MCF 10A (cell line): ENCODE measurements around the gene UBE2A. TPM values are rescaled to one million over a fixed set of nuclear protein-coding genes. Genes with fewer than 3 reads are reported as not detected.

Experiments used
- BruUV-seq: library from RNA; stranded (reverse); fragments of 400-500 nt; replicated peaks from 2 replicates; lab custom pipeline; 2021; lab: Mats Ljungman, UMichigan
- CTCF ChIA-PET: fragments of 300-600 bp; sonication (Branson Sonifier 250); formaldehyde crosslinking; extraction: SDS; loops from one replicate; lab custom pipeline; 2021; ENCODE audit warnings: antibody characterized with exemption, inconsistent platforms; lab: Yijun Ruan, JAX
- POLR2A ChIA-PET: fragments of 300-600, 350-650 bp; sonication (Branson Sonifier 250); formaldehyde crosslinking; extraction: SDS; loops from one replicate; lab custom pipeline; 2020; ENCODE audit warnings: antibody characterized with exemption, inconsistent platforms; lab: Yijun Ruan, JAX
- DNase-seq: peaks from one replicate; pipeline ENCODE4 v3.0.0-alpha.2; 2018; ENCODE audit not compliant: unreplicated experiment
- H3K27ac Mint-ChIP-seq: one replicate; pipeline ENCODE4 v1.8.0; 2022; ENCODE audit warnings: mild to moderate bottlenecking, low read depth, mixed read lengths; ENCODE audit not compliant: unreplicated experiment
- H3K27me3 Mint-ChIP-seq: one replicate; pipeline ENCODE4 v1.8.0; 2022; ENCODE audit warnings: mixed read lengths; ENCODE audit not compliant: insufficient read depth, unreplicated experiment
- H3K36me3 Mint-ChIP-seq: one replicate; pipeline ENCODE4 v1.8.0; 2022; ENCODE audit warnings: mild to moderate bottlenecking, moderate library complexity, mixed read lengths; ENCODE audit not compliant: insufficient read depth, unreplicated experiment
- H3K4me1 Mint-ChIP-seq: one replicate; pipeline ENCODE4 v1.8.0; 2022; ENCODE audit warnings: mixed read lengths; ENCODE audit not compliant: insufficient read depth, unreplicated experiment
- H3K4me3 Mint-ChIP-seq: one replicate; pipeline ENCODE4 v1.8.0; 2022; ENCODE audit warnings: mild to moderate bottlenecking, moderate library complexity, mixed read lengths; ENCODE audit not compliant: unreplicated experiment
- H3K9me3 Mint-ChIP-seq: one replicate; pipeline ENCODE4 v1.8.0; 2022; ENCODE audit warnings: mixed read lengths; ENCODE audit not compliant: unreplicated experiment
- CTCF ChIP-seq: fragments of 200-600 bp; IDR thresholded peaks from one replicate; pipeline ENCODE4 v1.8.0; 2022; ENCODE audit warnings: antibody characterized with exemption, mild to moderate bottlenecking; ENCODE audit not compliant: unreplicated experiment
- intact Hi-C: fragments of 100-400 bp; cut with micrococcal nuclease; formaldehyde crosslinking; loops from 2 replicates; pipeline ENCODE4 v1.14.1; 2022
- total RNA-seq: library from RNA; stranded (reverse); gene quantifications from 2 replicates; pipeline ENCODE4 v1.2.3, GENCODE V29; 2022

Gene UBE2A
- total RNA-seq, 1 experiment from 2014 or later: 52.2 TPM

GRCh38 chrX:119539872-119540271 lies 34.5 kb upstream of the UBE2A start:
- no TSS peak for BruUV-seq
- CTCF ChIA-PET: interaction anchor here (0.6 to 0.8 kb wide), 2 partner anchors 262 to 480 kb away, joined by 3 to 4 read pairs; no protein-coding TSS in a partner anchor
- Mint-ChIP-seq H3K4me3 (no peak overlapping the region), H3K9me3 (no peaks in the 10 kb centered on the region), H3K4me1 (no peaks in the 10 kb centered on the region), H3K27ac (no peak overlapping the region), H3K36me3 (peaks cover 33% of the 10 kb centered on the region), H3K27me3 (no peaks in the 10 kb centered on the region)
- POLR2A ChIA-PET: no interaction called here
- intact Hi-C loops: no loop called here
- DNase-seq: no peak
- TF ChIP-seq CTCF: no peak

- Mint-ChIP-seq H3K4me1 (no peaks in the 10 kb centered on the region), H3K9me3 (no peaks in the 10 kb centered on the region), H3K36me3 (peaks cover 29% of the 10 kb centered on the region), H3K27ac (no peak overlapping the region), H3K27me3 (no peaks in the 10 kb centered on the region), H3K4me3 (no peak overlapping the region)
- CTCF ChIA-PET: no interaction called here
- no peak for TF ChIP-seq CTCF
- BruUV-seq: no TSS peak
- intact Hi-C loops: no loop called here
- POLR2A ChIA-PET: no interaction called here
- peak; percentile 65 for DNase-seq
Measured at GRCh38 chrX:119541188-119541587, 33.2 kb upstream of the UBE2A start.

- no peak overlapping the region for H3K27ac Mint-ChIP-seq
- BruUV-seq: no TSS peak
- no peaks in the 10 kb centered on the region for H3K9me3 Mint-ChIP-seq
- no peak overlapping the region for H3K4me3 Mint-ChIP-seq
- DNase-seq: no peak
- TF ChIP-seq CTCF: no peak
- intact Hi-C loops: no loop called here
- CTCF ChIA-PET: interaction anchor here (0.5 to 1.6 kb wide), 3 partner anchors 37 to 702 kb away, joined by 3 to 4 read pairs (median 3); no protein-coding TSS in a partner anchor
- POLR2A ChIA-PET: no interaction called here
- H3K36me3 Mint-ChIP-seq: peaks cover 6% of the 10 kb centered on the region
- no peaks in the 10 kb centered on the region for H3K4me1 Mint-ChIP-seq
- no peaks in the 10 kb centered on the region for H3K27me3 Mint-ChIP-seq
Measured at GRCh38 chrX:119549327-119550016, 24.9 kb upstream of the UBE2A start.

DNA sequence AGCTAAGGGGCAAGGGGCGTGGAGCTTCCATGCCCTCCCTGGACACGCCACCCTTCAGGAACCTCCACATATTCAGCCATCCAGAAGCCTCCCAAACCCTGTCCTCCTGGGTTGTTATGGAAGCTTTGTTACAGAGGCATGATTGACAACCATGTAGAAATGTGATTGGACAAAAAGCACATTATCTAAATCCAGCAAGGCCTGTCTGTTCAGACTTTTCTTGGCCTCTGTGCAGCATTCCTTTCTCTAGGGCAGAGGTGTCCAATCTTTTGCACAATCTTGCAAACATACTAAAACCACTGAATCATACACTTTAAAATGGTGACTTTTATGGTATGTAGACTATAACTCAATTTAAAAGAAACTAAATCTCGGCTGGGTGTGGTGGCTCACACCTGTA lies 21.9 kb upstream of the UBE2A start:
- Mint-ChIP-seq H3K9me3 (peaks cover 6% of the 10 kb centered on the region), H3K27ac (no peak overlapping the region), H3K4me3 (no peak overlapping the region), H3K27me3 (no peaks in the 10 kb centered on the region), H3K4me1 (no peaks in the 10 kb centered on the region), H3K36me3 (no peaks in the 10 kb centered on the region)
- intact Hi-C loops: no loop called here
- no peak for TF ChIP-seq CTCF
- ChIA-PET POLR2A (no interaction called here), CTCF (interaction anchor here (0.6 to 1.2 kb wide), 2 partner anchors 37 to 904 kb away, joined by 3 read pairs; no protein-coding TSS in a partner anchor)
- peak; percentile 2 for DNase-seq
- no TSS peak for BruUV-seq
